Thymus (tissue), 11 donors: ENCODE results near the gene FAXDC2. TPM values are rescaled to one million over a fixed set of nuclear protein-coding genes. Genes with fewer than 3 reads are reported as not detected.

ENCODE experiments used
- DNase-seq, 9 donors: peaks; one replicate each; pipeline ENCODE4 v3.0.0-alpha.2; 2013; ENCODE audit warnings: low spot score in 9 of 9, low read depth in 6 of 9, missing footprints in 1 of 9
- H3K27ac ChIP-seq, 2 donors: one replicate each; pipeline ENCODE4 v1.5.1; 2013; ENCODE audit warnings: control low read depth in 1 of 2, low read depth in 1 of 2, low read length in 1 of 2, mild to moderate bottlenecking in 1 of 2, moderate library complexity in 1 of 2
- H3K27me3 ChIP-seq, 2 donors: one replicate each; pipeline ENCODE4 v1.5.1; 2013; ENCODE audit warnings: low read length in 1 of 2; ENCODE audit not compliant: control insufficient read depth in 2 of 2, insufficient read depth in 1 of 2
- H3K36me3 ChIP-seq, 2 donors: one replicate each; pipeline ENCODE4 v1.5.1; 2013; ENCODE audit warnings: low read length in 1 of 2, mild to moderate bottlenecking in 1 of 2, moderate library complexity in 1 of 2; ENCODE audit not compliant: control insufficient read depth in 2 of 2, insufficient read depth in 2 of 2
- H3K4me1 ChIP-seq, 2 donors: one replicate each; pipeline ENCODE4 v1.5.1; 2013; ENCODE audit warnings: low read length in 2 of 2; ENCODE audit not compliant: control insufficient read depth in 2 of 2, insufficient read depth in 2 of 2
- H3K4me3 ChIP-seq, 2 donors: one replicate each; pipeline ENCODE4 v1.5.1; 2013; ENCODE audit warnings: low read length in 2 of 2, control low read depth in 1 of 2, mild to moderate bottlenecking in 1 of 2
- H3K9me3 ChIP-seq, 2 donors: one replicate each; pipeline ENCODE4 v1.5.1; 2013; ENCODE audit warnings: low read length in 1 of 2, mild to moderate bottlenecking in 1 of 2; ENCODE audit not compliant: control insufficient read depth in 2 of 2, insufficient read depth in 1 of 2
- WGBS: extraction: QIAGEN DNeasy Blood & Tissue Kit; methylation state at CpG from one replicate; pipeline ENCODE4 v1.1.7; 2013; 5-methylcytosine and 5-hydroxymethylcytosine counted together
- polyA plus RNA-seq: library from polyadenylated mRNA; stranded (reverse); fragments of 200-250 nt; gene quantifications from one replicate; pipeline ENCODE4 v1.2.3, GENCODE V29; 2013
- total RNA-seq: library from RNA; stranded (reverse); fragments of 120-200 nt; gene quantifications from one replicate; pipeline ENCODE4 v1.2.4, GENCODE V29; 2013
- donor health status: healthy.

Gene FAXDC2
- total and polyA plus RNA-seq, 2 donors: 2.9 to 17.6 TPM

DNA sequence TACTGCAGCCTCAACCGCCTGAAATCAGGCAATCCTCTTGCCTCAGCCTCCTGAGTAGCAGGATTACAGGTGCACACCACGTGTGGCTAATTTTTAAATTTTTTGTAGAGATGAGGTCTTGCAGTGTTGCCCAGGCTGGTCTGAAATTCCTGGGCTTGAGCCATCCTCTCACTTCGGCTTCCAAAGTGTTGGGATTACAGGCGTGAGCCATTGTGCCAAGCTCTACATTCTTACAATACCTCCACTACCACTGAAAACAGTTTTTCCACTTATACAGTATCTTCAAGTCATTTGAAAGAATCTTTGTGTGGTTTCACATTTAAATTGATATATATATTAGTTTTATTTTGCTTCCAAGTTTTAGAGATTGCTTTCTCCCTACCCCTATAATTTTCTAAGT lies 52.6 kb downstream of the FAXDC2 start:
- Histone ChIP-seq H3K4me3 (no peak overlapping the region), H3K9me3 (no peaks in the 10 kb centered on the region), H3K4me1 (no peaks in the 10 kb centered on the region), H3K27me3 (no peaks in the 10 kb centered on the region), H3K27ac (no peak overlapping the region), H3K36me3 (peaks cover 65 to 88% of the 10 kb centered on the region in 2 donors)
- WGBS: 98% methylated on average over 4 of the region's 4 CpGs
- DNase-seq: no peak

DNA sequence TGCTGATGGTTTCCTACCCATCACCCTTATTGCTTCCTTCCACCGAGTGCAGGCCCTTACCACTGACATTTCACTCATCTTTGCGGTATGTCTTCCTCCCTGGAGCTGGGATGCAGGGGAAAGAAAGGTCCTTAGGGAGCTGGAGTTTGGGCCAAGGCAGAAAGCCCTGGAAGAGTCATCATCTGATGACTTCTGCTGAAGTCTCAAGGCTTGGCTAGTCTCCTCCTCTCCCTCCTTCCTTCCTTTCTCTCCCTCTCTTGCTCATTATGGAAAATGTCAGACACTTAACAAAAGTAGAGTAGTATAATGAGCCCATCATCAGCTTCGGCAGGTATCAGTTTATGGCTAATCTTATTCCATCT lies 55.2 kb downstream of the FAXDC2 start:
- H3K27ac ChIP-seq: no peak overlapping the region

DNA sequence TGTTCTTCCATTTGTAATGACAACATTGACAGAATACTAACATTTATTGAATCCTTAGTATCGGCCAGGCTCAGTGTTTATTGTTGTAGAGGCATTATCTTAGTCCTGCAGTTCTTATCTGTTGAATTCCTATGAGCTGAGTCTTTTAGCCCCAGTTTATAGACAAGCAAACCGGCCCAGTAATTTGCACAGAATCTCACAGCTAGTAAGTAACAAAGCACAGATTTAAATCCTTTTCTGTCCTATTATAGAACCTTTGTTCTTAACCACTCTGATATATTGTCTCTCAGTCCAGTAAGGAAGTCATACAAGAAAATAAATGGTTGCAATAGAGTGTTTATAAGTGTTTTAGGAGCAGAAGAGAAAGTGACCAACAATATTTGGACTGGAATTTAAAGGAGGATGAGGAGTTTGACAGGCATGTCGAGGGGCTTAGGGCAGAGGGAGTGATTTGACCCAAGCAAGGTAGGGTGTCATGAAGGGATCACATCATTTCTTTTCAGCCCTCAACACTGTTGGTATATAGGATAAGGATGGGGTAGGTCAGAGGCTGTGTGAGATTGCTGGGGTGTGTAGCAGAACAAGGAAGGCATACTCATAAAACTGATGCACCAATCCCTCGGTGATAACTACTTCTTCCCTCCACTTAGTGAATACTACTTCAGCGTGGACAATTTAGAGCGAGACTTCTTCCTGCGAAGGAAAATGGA lies 55.7 kb downstream of the FAXDC2 start:
- WGBS: 98% methylated on average over 7 of the region's 7 CpGs
- Histone ChIP-seq H3K27me3 (no peaks in the 10 kb centered on the region), H3K4me1 (no peaks in the 10 kb centered on the region), H3K27ac (no peak overlapping the region), H3K9me3 (no peaks in the 10 kb centered on the region), H3K4me3 (no peak overlapping the region), H3K36me3 (peaks cover 58 to 84% of the 10 kb centered on the region in 2 donors)
- DNase-seq: no peak

More for the DNA sequence above, 55.2 kb downstream of the FAXDC2 start:
- no peak for DNase-seq
- H3K4me1 ChIP-seq: no peaks in the 10 kb centered on the region
- no peaks in the 10 kb centered on the region for H3K9me3 ChIP-seq
- no peak overlapping the region for H3K4me3 ChIP-seq
- H3K36me3 ChIP-seq: peaks cover 61 to 84% of the 10 kb centered on the region in 2 donors
- H3K27me3 ChIP-seq: no peaks in the 10 kb centered on the region
- 94% methylated on average over 3 of the region's 3 CpGs for WGBS

DNA sequence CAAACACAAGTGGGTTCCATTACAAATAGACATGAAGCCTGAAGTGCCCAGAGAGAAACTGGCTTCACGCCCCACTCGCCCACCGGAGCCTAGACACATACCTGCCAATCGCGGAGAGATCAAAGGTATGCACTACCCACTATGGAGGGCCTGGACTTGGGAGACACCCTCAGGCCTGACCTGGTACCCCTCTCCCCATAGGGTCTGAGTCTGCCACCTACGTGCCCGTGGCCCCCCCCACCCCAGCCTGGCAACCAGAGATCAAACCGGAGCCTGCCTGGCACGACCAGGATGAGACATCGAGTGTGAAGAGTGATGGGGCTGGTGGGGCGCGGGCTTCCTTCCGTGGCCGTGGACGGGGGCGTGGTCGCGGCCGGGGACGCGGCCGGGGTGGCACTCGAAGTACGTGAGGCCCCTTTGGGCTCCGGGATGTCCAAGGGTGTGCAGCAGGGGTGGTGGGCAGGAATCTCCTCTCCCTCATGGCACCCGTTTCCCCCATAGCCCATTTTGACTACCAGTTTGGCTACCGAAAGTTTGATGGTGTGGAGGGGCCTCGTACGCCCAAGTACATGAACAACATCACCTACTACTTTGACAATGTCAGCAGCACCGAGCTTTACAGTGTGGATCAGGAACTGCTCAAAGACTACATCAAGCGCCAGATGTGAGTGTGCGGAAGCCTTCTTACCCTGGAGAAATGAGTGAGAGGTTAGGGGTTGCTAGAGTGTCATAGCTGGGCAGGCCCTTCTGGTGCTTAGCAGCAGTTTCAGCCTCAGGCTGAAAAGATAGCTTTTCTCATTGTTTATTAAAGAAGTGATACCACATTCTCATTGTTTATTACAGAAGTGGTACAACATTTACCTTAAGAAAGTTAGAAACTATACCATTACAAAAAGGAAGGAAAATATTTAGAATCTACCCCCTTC lies 56.5 kb downstream of the FAXDC2 start:
- Histone ChIP-seq H3K4me3 (no peak overlapping the region), H3K4me1 (no peaks in the 10 kb centered on the region), H3K9me3 (no peaks in the 10 kb centered on the region), H3K36me3 (peaks cover 53 to 76% of the 10 kb centered on the region in 2 donors), H3K27ac (no peak overlapping the region), H3K27me3 (no peaks in the 10 kb centered on the region)
- no peak for DNase-seq
- WGBS: 99% methylated on average over 32 of the region's 32 CpGs

DNA sequence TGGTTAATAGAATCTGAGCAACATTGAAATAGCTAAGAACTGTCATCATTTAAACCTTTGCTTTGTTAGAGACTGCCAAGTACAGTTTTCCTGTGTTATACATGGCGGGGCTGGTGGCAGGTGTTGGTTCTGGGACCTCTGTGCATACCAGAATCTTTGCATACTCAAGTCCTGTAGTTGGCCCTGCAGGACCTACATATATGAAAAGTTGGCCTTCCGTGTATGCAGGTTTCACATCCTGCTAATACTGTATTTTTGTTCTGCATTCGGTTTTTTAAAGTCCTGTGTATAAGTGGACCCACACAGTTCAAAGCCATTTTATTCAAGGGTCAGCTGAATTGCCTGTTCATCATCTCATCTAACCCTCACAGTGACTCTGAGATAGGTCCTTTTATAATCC lies 58.9 kb downstream of the FAXDC2 start:
- Histone ChIP-seq H3K4me1 (peaks cover 4 to 5% of the 10 kb centered on the region in 2 donors), H3K27ac (no peak overlapping the region), H3K9me3 (no peaks in the 10 kb centered on the region), H3K4me3 (no peak overlapping the region), H3K27me3 (no peaks in the 10 kb centered on the region), H3K36me3 (peaks cover 47 to 61% of the 10 kb centered on the region in 2 donors)
- 95% methylated on average over 3 of the region's 3 CpGs for WGBS
- DNase-seq: no peak

DNA sequence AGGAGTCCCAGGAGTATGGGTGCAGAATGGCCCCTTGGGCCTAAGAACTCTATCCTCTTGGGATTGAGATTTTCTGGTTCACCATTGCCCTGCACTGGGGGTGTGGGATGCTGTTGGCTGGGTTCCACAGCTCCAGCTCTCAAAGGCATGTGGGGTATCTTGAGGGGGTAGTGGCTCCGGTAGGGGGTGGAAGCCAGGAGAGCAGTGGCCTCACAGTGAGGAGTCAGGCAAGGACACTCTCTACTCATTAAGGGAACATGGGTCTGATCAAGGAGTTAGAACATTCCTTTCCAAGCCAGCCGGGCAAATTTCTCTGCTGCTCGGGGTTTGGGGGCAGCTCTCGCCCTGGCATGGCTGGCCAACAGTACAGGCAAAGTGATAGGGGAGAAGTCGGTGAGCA lies 62.2 kb downstream of the FAXDC2 start:
- WGBS: 53% methylated on average over 5 of the region's 5 CpGs
- no peaks in the 10 kb centered on the region for H3K9me3 ChIP-seq
- H3K27me3 ChIP-seq: no peaks in the 10 kb centered on the region
- no peak for DNase-seq
- H3K4me1 ChIP-seq: peaks cover 4 to 16% of the 10 kb centered on the region in 2 donors
- H3K4me3 ChIP-seq: no peak overlapping the region
- H3K27ac ChIP-seq: no peak overlapping the region
- peaks cover 28 to 35% of the 10 kb centered on the region in 2 donors for H3K36me3 ChIP-seq

DNA sequence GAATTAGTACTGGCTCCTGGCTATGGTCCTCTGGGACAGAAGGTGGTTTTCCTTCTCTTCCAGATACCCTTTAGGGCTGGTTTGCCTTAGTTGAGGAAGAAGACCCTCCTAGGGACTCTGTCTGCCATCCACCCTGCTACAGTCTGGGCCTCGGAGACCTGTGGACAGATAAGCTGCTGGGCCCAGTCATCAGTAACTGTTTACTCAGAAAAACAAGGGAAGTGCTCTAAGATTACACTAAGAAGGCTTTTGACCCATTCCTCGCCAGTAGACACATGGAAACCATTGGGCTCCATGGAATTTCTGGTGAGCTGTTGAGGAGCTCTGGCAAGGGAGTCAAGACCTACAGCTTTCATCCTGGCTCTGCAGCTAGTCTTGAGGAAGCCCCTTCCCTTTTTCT lies 64.0 kb downstream of the FAXDC2 start:
- Histone ChIP-seq H3K27me3 (no peaks in the 10 kb centered on the region), H3K4me1 (peaks cover 4 to 16% of the 10 kb centered on the region in 2 donors)
- DNase-seq: no peak

DNA sequence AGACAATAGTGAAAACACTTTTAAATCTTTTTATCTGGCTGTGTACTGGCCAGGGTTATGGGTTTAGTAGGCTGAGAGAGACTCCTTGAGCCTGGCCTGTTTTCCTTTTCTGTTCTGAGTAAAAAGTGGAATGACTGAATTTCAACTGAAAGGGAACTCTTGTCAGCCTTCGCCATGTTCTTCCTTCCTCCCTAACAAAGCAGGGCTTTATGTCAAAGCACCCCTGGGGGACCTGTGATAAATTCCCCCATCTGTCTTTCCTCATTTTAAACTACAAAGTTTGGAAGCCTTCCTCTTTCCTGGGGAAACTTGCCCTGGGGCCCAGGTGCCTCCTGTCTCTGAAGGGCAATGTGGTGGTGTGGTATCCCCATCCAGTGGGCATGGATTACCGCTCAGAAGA lies 65.5 kb downstream of the FAXDC2 start:
- no peak for DNase-seq
- H3K27ac ChIP-seq: no peak overlapping the region
- H3K9me3 ChIP-seq: no peaks in the 10 kb centered on the region
- 97% methylated on average over 2 of the region's 2 CpGs for WGBS
- peaks cover 4 to 12% of the 10 kb centered on the region in 2 donors for H3K36me3 ChIP-seq
- no peaks in the 10 kb centered on the region for H3K27me3 ChIP-seq
- peaks cover 4 to 24% of the 10 kb centered on the region in 2 donors for H3K4me1 ChIP-seq
- H3K4me3 ChIP-seq: no peak overlapping the region

More for the DNA sequence above, 64.0 kb downstream of the FAXDC2 start:
- Histone ChIP-seq H3K36me3 (peaks cover 10 to 23% of the 10 kb centered on the region in 2 donors), H3K9me3 (no peaks in the 10 kb centered on the region), H3K27ac (no peak overlapping the region), H3K4me3 (no peak overlapping the region)
- WGBS: 92% methylated on average over 2 of the region's 2 CpGs
